Subcutaneous adipose tissue (tissue), 4 donors: Measurements from ENCODE around the gene ADCY7. TPM values are rescaled to one million over a fixed set of nuclear protein-coding genes. Genes with fewer than 3 reads are reported as not detected.

Source experiments
- CTCF ChIP-seq: fragments of 450-650 bp; IDR thresholded peaks from one replicate; pipeline ENCODE4 v1.5.1; 2016; ENCODE audit warnings: low read depth, mild to moderate bottlenecking, control low read depth, antibody characterized with exemption, moderate library complexity
- total RNA-seq, 4 donors: library from RNA; depleted of rRNA; stranded (reverse); fragments of >200 nt; gene quantifications; one replicate each; pipeline ENCODE4 v1.1.0, GENCODE V29; 2016

Gene ADCY7
- total RNA-seq, 4 donors from 2014 or later: 16.6 to 42.3 (median 29.1) TPM

- TF ChIP-seq CTCF: no peak
These were observed 56.0 kb downstream of the ADCY7 start for GRCh38 chr16:50322333-50322732.

GRCh38 chr16:50323335-50324011 lies 57.1 kb downstream of the ADCY7 start:
- TF ChIP-seq CTCF: no peak

GRCh38 chr16:50324345-50324744 lies 58.0 kb downstream of the ADCY7 start:
- TF ChIP-seq CTCF: no peak

GRCh38 chr16:50326264-50326663 lies 59.9 kb downstream of the ADCY7 start:
- TF ChIP-seq CTCF: no peak

GRCh38 chr16:50326835-50327465 lies 60.6 kb downstream of the ADCY7 start:
- no peak for TF ChIP-seq CTCF

GRCh38 chr16:50329446-50330189 lies 63.3 kb downstream of the ADCY7 start:
- no peak for TF ChIP-seq CTCF

- TF ChIP-seq CTCF: no peak
These were observed 65.2 kb downstream of the ADCY7 start for GRCh38 chr16:50331570-50331969.
